H9 (cell line): ENCODE measurements around the gene SPRY4. TPM values are rescaled to one million over a fixed set of nuclear protein-coding genes. Genes with fewer than 3 reads are reported as not detected.
"Not testable (repeated sequence)": the region's sequence is repeated elsewhere in the genome, so short reads cannot be mapped to it uniquely, and the experiment has no call there.

ENCODE experiments used
- DNase-seq: peaks from one replicate; pipeline ENCODE4 v3.0.0-alpha.2; 2017
- H2AFZ ChIP-seq: one replicate; pipeline ENCODE4 v1.6.1; 2013; ENCODE audit warnings: mild to moderate bottlenecking, low read length, control low read depth, moderate library complexity
- H2AK5ac ChIP-seq: 2 replicates; pipeline ENCODE4 v1.6.1; 2013; ENCODE audit warnings: low read length, control low read depth, mixed read lengths; ENCODE audit not compliant: insufficient read length
- H2BK120ac ChIP-seq: one replicate; pipeline ENCODE4 v1.6.1; 2013; ENCODE audit warnings: low read depth, mild to moderate bottlenecking, low read length, control low read depth, inconsistent platforms; ENCODE audit not compliant: poor library complexity, severe bottlenecking
- H2BK12ac ChIP-seq: 2 replicates; pipeline ENCODE4 v1.6.1; 2013; ENCODE audit warnings: low read length, control low read depth, mixed read lengths, low read depth; ENCODE audit not compliant: insufficient read length
- H2BK15ac ChIP-seq: 2 replicates; pipeline ENCODE4 v1.6.1; 2013; ENCODE audit warnings: low read depth, low read length, control low read depth
- H2BK20ac ChIP-seq: one replicate; pipeline ENCODE4 v1.6.1; 2013; ENCODE audit warnings: low read depth, mild to moderate bottlenecking, low read length, control low read depth, inconsistent platforms; ENCODE audit not compliant: poor library complexity, severe bottlenecking
- H2BK5ac ChIP-seq: 2 replicates; pipeline ENCODE4 v1.6.1; 2013; ENCODE audit warnings: low read length, control low read depth, mixed read lengths; ENCODE audit not compliant: insufficient read length
- H3K14ac ChIP-seq: 2 replicates; pipeline ENCODE4 v1.6.1; 2013; ENCODE audit warnings: low read length, control low read depth; ENCODE audit not compliant: insufficient read depth
- H3K18ac ChIP-seq: 2 replicates; pipeline ENCODE4 v1.6.1; 2013; ENCODE audit warnings: low read depth, mild to moderate bottlenecking, mixed read lengths, low read length, control low read depth; ENCODE audit not compliant: insufficient read length
- H3K23ac ChIP-seq: 2 replicates; pipeline ENCODE4 v1.6.1; 2013; ENCODE audit warnings: low read length, control low read depth, mixed read lengths, low read depth; ENCODE audit not compliant: insufficient read length
- H3K23me2 ChIP-seq: 2 replicates; pipeline ENCODE4 v1.6.1; 2013; ENCODE audit warnings: low read depth, mild to moderate bottlenecking, mixed read lengths, low read length, control low read depth; ENCODE audit not compliant: insufficient read length, poor library complexity, severe bottlenecking
- H3K27ac ChIP-seq: 2 replicates; pipeline ENCODE4 v1.5.1; 2013; ENCODE audit warnings: low read length, control low read depth, mixed read lengths, low read depth; ENCODE audit not compliant: insufficient read length
- H3K27me3 ChIP-seq: 2 replicates; pipeline ENCODE4 v1.6.1; 2013; ENCODE audit warnings: low read length, control low read depth, inconsistent platforms; ENCODE audit not compliant: insufficient read depth
- H3K4ac ChIP-seq: 2 replicates; pipeline ENCODE4 v1.6.1; 2013; ENCODE audit warnings: low read depth, mild to moderate bottlenecking, control low read depth, inconsistent platforms, low read length, moderate library complexity
- H3K4me1 ChIP-seq: 2 replicates; pipeline ENCODE4 v1.6.1; 2013; ENCODE audit warnings: low read length, control low read depth, inconsistent platforms; ENCODE audit not compliant: insufficient read depth
- H3K4me2 ChIP-seq: 2 replicates; pipeline ENCODE4 v1.6.1; 2013; ENCODE audit warnings: low read length, control low read depth, mixed read lengths; ENCODE audit not compliant: insufficient read length, insufficient read depth
- H3K56ac ChIP-seq: 2 replicates; pipeline ENCODE4 v1.6.1; 2013; ENCODE audit warnings: low read depth, mild to moderate bottlenecking, mixed read lengths, low read length, control low read depth; ENCODE audit not compliant: insufficient read length
- H3K79me1 ChIP-seq: 2 replicates; pipeline ENCODE4 v1.6.1; 2013; ENCODE audit warnings: low read depth, mild to moderate bottlenecking, moderate library complexity, low read length, control low read depth, inconsistent platforms; ENCODE audit not compliant: insufficient read depth, poor library complexity, severe bottlenecking
- H3K79me2 ChIP-seq: 2 replicates; pipeline ENCODE4 v1.6.1; 2013; ENCODE audit warnings: low read length, control low read depth, inconsistent platforms; ENCODE audit not compliant: insufficient read depth
- H3K9ac ChIP-seq: 2 replicates; pipeline ENCODE4 v1.6.1; 2013; ENCODE audit warnings: low read length, control low read depth, mixed read lengths; ENCODE audit not compliant: insufficient read length; ENCODE audit errors: extremely low read depth
- H3K9me3 ChIP-seq: one replicate; pipeline ENCODE4 v1.6.1; 2013; ENCODE audit warnings: low read depth, low read length, inconsistent platforms; ENCODE audit not compliant: control insufficient read depth
- H3T11ph ChIP-seq: one replicate; pipeline ENCODE4 v1.6.1; 2013; ENCODE audit warnings: mild to moderate bottlenecking, low read length, control low read depth, inconsistent platforms
- H4K20me1 ChIP-seq: one replicate; pipeline ENCODE4 v1.6.1; 2013; ENCODE audit not compliant: control insufficient read depth, insufficient read length, insufficient read depth
- H4K5ac ChIP-seq: 2 replicates; pipeline ENCODE4 v1.6.1; 2013; ENCODE audit warnings: low read depth, mild to moderate bottlenecking, mixed read lengths, low read length, control low read depth; ENCODE audit not compliant: insufficient read length
- H4K8ac ChIP-seq: replicated peaks from 2 replicates; pipeline ENCODE4 v1.6.1; 2013; ENCODE audit warnings: low read length, control low read depth, mixed read lengths, low read depth; ENCODE audit not compliant: insufficient read length
- H4K91ac ChIP-seq: 2 replicates; pipeline ENCODE4 v1.6.1; 2013; ENCODE audit warnings: low read depth, mild to moderate bottlenecking, moderate library complexity, mixed read lengths, low read length, control low read depth; ENCODE audit not compliant: insufficient read length
- H3K27ac Mint-ChIP-seq, 3 experiments: 2 replicates in 2 of 3; 3 replicates in 1 of 3; pipeline ENCODE4 v1.8.0; 2020 to 2021; ENCODE audit warnings: mixed read lengths in 3 of 3, mild to moderate bottlenecking in 1 of 3, moderate library complexity in 1 of 3
- H3K27me3 Mint-ChIP-seq: 2 replicates; pipeline ENCODE4 v1.8.0; 2021; ENCODE audit warnings: low read depth, mild to moderate bottlenecking, moderate library complexity, mixed read lengths
- H3K36me3 Mint-ChIP-seq, 3 experiments: 2 replicates in 2 of 3; 3 replicates in 1 of 3; pipeline ENCODE4 v1.8.0; 2020 to 2021; ENCODE audit warnings: low read depth in 3 of 3, mixed read lengths in 3 of 3; ENCODE audit not compliant: insufficient read depth in 1 of 3
- H3K4me1 Mint-ChIP-seq, 2 experiments: 2 replicates each; pipeline ENCODE4 v1.8.0; 2020; ENCODE audit warnings: mixed read lengths in 2 of 2
- H3K4me3 Mint-ChIP-seq, 2 experiments: 2 replicates in 1 of 2; 3 replicates in 1 of 2; pipeline ENCODE4 v1.8.0; 2020 to 2021; ENCODE audit warnings: mild to moderate bottlenecking in 2 of 2, mixed read lengths in 2 of 2, moderate library complexity in 1 of 2
- H3K9me3 Mint-ChIP-seq, 2 experiments: 2 replicates in 1 of 2; 3 replicates in 1 of 2; pipeline ENCODE4 v1.8.0; 2020; ENCODE audit warnings: mild to moderate bottlenecking in 2 of 2, mixed read lengths in 2 of 2, moderate library complexity in 1 of 2
- WGBS: extraction: QIAGEN DNeasy Blood & Tissue Kit; methylation state at CpG from one replicate; pipeline ENCODE4 v1.1.7; 2013; ENCODE audit warnings: missing lambda C conversion rate, low lambda C conversion rate, mixed read lengths; ENCODE audit not compliant: insufficient read length; ENCODE audit errors: extremely low coverage; 5-methylcytosine and 5-hydroxymethylcytosine counted together
- total RNA-seq: library from RNA; stranded (reverse); gene quantifications from 2 replicates; pipeline ENCODE4 v1.2.1, GENCODE V29; 2021

SPRY4 gene
- total RNA-seq, 1 experiment from 2014 or later: 92.4 TPM

- not testable (repeated sequence) for H2BK5ac ChIP-seq, H2BK12ac ChIP-seq, H3K56ac ChIP-seq, H3K79me2 ChIP-seq, H3K27me3 Mint-ChIP-seq, H2AFZ ChIP-seq, H3K27ac ChIP-seq, H3T11ph ChIP-seq, DNase-seq, H2BK120ac ChIP-seq, H2BK20ac ChIP-seq, H2BK15ac ChIP-seq, H3K9ac ChIP-seq, H3K18ac ChIP-seq, H3K27ac Mint-ChIP-seq, H3K4ac ChIP-seq, H4K8ac ChIP-seq, H3K9me3 ChIP-seq, H4K20me1 ChIP-seq, H3K23ac ChIP-seq, H3K4me2 ChIP-seq, H4K5ac ChIP-seq, H3K36me3 Mint-ChIP-seq, H3K9me3 Mint-ChIP-seq, H3K79me1 ChIP-seq, H3K4me1 ChIP-seq, H2AK5ac ChIP-seq, H3K27me3 ChIP-seq, H3K4me3 Mint-ChIP-seq, H3K14ac ChIP-seq, H4K91ac ChIP-seq, H3K23me2 ChIP-seq
- WGBS: no CpG with 5 or more reads among the region's 4 CpGs
- H3K4me1 Mint-ChIP-seq: peaks cover 33 to 40% of the 10 kb centered on the region in 2 experiments
Measured at GRCh38 chr5:142264084-142264483, 60.7 kb downstream of the SPRY4 start.
